Measurements from ENCODE around the gene FBXO5. TPM values are rescaled to one million over a fixed set of nuclear protein-coding genes. Genes with fewer than 3 reads are reported as not detected.
A peak's percentile ranks its signal among the peaks of the same experiment; 100 is the strongest.

The FBXO5 gene
- total RNA-seq, 1 experiment from 2014 or later: 8.5 TPM

- peak; percentile 43 for DNase-seq (ENCODE audit: low spot score)
Measured at GRCh38 chr6:152952866-152953509, 29.9 kb downstream of the FBXO5 start.

- DNase-seq (ENCODE audit: low spot score): no peak
Measured at GRCh38 chr6:152952045-152952444, 30.8 kb downstream of the FBXO5 start.

GRCh38 chr6:152950240-152950639 is 32.6 kb downstream of the FBXO5 start:
- DNase-seq (ENCODE audit: low spot score): no peak

GRCh38 chr6:152948150-152948768 is 34.6 kb downstream of the FBXO5 start:
- peak; percentile 44 for DNase-seq (ENCODE audit: low spot score)

- no peak for DNase-seq (ENCODE audit: low spot score)
Measured at GRCh38 chr6:152946995-152947394, 35.8 kb downstream of the FBXO5 start.

- DNase-seq (ENCODE audit: low spot score): no peak
Measured at GRCh38 chr6:152946484-152946883, 36.4 kb downstream of the FBXO5 start.

GRCh38 chr6:152943260-152943897 is 39.5 kb downstream of the FBXO5 start:
- no peak for DNase-seq (ENCODE audit: low spot score)

GRCh38 chr6:152942319-152942869 is 40.4 kb downstream of the FBXO5 start:
- no peak for DNase-seq (ENCODE audit: low spot score)

- DNase-seq (ENCODE audit: low spot score): no peak
Measured at GRCh38 chr6:152941746-152942145, 41.1 kb downstream of the FBXO5 start.

- no peak for DNase-seq (ENCODE audit: low spot score)
Measured at GRCh38 chr6:152932865-152933264, 50.0 kb downstream of the FBXO5 start.

GRCh38 chr6:152922706-152923105 is 60.1 kb downstream of the FBXO5 start:
- DNase-seq (ENCODE audit: low spot score): no peak

Small RNA genes lying within 50 kb of the gene (small RNA-seq; reads per million reads assigned to genes)
- gene AL080276.1: not detected

Other genes with a start within 250 kb of the FBXO5 start
- gene VIP, start 232.2 kb downstream of the FBXO5 start, total RNA-seq (2014; rRNA removed; shearing (Covaris generic)): not detected in 2 replicates
- 16.5 and 25.2 TPM in 2 replicates for gene MTRF1L, start 19.7 kb upstream of the FBXO5 start, total RNA-seq (2014; rRNA removed; shearing (Covaris generic))
- gene RGS17, start 148.2 kb upstream of the FBXO5 start, total RNA-seq (2014; rRNA removed; shearing (Covaris generic)): 1.3 and 2.0 TPM in 2 replicates

Data from HT-29 (cell line).